Measurements from ENCODE around the gene CTAG1A.
"Not testable (repeated sequence)": the region's sequence is repeated elsewhere in the genome, so short reads cannot be mapped to it uniquely, and the experiment has no call there.

The CTAG1A gene

GRCh38 chrX:154607370-154607769 lies 22.4 kb downstream of the CTAG1A start:
- peak overlapping the region; percentile 75 for H3K27ac ChIP-seq
- no peak for TF ChIP-seq CTCF (conservative IDR thresholded peaks at IDR 0.05)

DNA sequence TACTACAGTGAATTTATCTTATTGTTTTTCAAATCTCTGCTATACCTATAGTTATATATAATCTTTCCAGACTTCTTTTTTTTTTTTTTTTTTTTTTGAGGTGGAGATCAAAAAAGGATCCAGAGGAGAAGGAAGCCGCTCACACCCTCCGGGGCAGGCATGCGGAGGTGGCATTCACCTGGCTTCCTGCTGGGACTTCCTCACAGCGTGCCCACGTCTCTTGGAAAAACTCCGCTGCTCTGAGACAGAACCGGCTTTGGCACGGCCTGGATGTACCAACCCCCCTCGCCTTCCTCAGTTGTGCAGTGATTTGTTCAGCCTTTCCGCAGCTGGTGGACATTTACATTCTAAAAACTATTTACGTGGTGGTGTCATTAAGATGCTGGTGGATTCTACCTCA lies 23.0 kb downstream of the CTAG1A start:
- peak overlapping the region; percentile 75 for H3K27ac ChIP-seq

DNA sequence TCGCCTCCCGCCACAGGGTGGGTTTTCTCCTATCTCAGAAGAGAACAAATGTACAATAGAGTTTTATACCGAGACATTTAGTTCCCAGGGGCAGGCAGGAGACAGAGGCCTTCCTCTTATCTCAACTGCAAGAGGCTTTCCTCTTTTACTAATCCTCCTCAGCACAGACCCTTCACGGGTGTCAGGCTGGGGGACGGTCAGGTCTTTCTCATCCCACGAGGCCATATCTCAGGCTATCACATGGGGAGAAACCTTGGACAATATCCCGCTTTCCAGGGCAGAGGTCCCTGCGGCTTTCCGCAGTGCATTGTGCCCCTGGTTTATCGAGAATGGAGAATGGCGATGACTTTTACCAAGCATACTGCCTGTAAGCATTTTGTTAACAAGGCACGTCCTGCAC lies 23.9 kb downstream of the CTAG1A start:
- not testable (repeated sequence) for H3K27ac ChIP-seq

GRCh38 chrX:154611146-154611545 lies 26.2 kb downstream of the CTAG1A start:
- peak overlapping the region; percentile 70; the same call in 1 of the 2 replicates for H3K27ac ChIP-seq

DNA sequence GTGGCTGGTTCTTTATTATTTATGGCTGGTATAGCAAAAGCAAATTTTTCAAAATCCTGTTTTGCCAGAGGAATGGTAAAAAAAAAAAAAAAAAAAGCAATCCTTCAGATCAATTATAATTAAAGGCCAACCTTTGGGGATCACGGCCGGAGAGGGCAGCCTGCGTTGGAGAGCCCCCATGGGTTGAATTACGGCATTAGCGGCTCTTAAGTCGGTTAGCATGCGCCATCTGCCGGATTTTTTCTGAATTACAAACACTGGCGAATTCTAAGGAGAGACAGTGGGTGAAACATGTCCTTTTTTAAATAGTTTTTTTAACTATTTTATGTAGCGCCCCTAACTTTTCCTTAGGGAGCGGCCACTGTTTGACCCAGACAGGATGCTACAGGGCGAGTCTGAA lies 28.7 kb downstream of the CTAG1A start:
- not testable (repeated sequence) for H3K27ac ChIP-seq

- not testable (repeated sequence) for H3K27ac ChIP-seq
These were observed 34.2 kb downstream of the CTAG1A start, which contains the start of gene CTAG1B for GRCh38 chrX:154619182-154619581. Gene CTAG1B (minus strand): TSS chrX:154619282. CDS start chrX:154619218, 64 bp downstream.

GRCh38 chrX:154620767-154621414 lies 36.0 kb downstream of the CTAG1A start:
- H3K27ac ChIP-seq = not testable (repeated sequence)

DNA sequence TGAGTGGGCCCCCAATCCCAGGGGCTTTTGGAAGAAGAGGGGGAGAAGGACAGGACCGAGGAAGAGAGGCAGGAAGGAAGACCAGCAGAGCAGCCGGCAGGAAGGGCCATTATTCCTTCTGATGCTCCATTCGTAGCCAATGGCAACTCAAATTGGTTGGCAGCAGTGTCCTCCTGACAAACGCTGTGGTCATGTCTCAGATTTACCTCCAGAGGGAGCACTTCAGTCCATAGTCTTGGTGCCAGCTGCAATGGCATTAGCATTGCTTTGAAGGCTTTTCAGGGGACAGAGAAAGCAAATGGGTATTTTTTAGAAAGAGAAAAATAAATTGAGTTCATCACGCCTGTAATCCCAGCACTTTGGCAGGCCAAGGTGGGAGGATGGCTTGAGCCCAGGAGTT lies 44.0 kb downstream of the CTAG1A start:
- not testable (repeated sequence) for H3K27ac ChIP-seq

DNA sequence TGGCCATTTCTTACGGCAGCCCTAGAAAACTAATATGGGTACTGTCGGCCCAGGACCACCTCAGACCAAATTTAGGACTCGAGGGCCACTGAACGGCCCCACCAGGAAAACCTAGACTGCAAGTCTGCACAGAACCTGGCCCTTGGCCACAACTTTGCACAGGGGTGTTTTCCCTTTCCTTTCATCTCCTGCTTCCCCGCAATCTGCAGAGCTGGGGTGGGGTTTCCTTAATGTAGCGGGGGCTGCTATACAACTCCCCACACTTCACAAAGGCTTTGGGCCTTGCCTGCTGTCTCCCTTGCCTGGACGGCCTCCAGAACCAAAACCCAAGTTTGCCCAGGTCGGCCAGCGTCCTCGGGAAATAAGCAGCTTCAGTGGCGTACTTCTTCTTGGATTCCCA lies 46.0 kb downstream of the CTAG1A start:
- H3K27ac ChIP-seq = not testable (repeated sequence)

DNA sequence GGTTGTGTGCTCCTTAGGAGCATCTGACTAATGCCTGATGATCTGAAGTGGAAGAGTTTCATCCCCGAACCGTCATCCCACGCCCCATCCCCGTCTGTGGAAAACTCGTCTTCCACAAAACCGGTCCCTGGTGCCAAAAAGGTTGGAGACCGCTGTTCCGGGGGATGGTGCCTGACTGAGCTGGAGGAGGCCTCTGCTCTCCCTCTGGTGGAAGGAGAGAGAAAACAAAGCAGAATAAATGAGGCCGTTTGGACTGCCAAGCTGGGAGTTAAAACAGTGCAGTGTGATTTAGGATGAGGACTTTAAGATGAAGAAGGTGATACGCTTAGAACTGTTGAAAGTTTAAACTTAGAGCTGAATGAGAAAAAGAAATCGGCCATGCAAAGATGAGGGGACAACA lies 48.7 kb downstream of the CTAG1A start:
- not testable (repeated sequence) for H3K27ac ChIP-seq

All from VCaP (cell line).